ENCODE data around the gene TBC1D2. TPM values are rescaled to one million over a fixed set of nuclear protein-coding genes. Genes with fewer than 3 reads are reported as not detected.
A peak's percentile ranks its signal among the peaks of the same experiment; 100 is the strongest.

TBC1D2 gene
- total and polyA plus RNA-seq, 4 donors = 2.8 to 5.1 (median 3.7) TPM

- TF ChIP-seq NR2F2 (IDR thresholded peaks at IDR 0.05) (no peak), GABPA (IDR thresholded peaks at IDR 0.05 in 1 of 2, conservative IDR thresholded peaks at IDR 0.05 in 1 of 2) (no peak), HNF4G (IDR thresholded peaks at IDR 0.05) (no peak), YY1 (IDR thresholded peaks at IDR 0.05) (no peak), FOXA1 (IDR thresholded peaks at IDR 0.05) (no peak), MAX (IDR thresholded peaks at IDR 0.05) (no peak), TAF1 (conservative IDR thresholded peaks at IDR 0.05) (no peak), ZBTB33 (IDR thresholded peaks at IDR 0.05) (no peak), ATF3 (IDR thresholded peaks at IDR 0.05) (no peak), FOXA2 (IDR thresholded peaks at IDR 0.05) (no peak), JUND (IDR thresholded peaks at IDR 0.05) (peak in 1 of 2 donors; percentile 11), RXRA (IDR thresholded peaks at IDR 0.05) (peak in 1 of 2 donors; percentile 30), HNF4A (conservative IDR thresholded peaks at IDR 0.05) (peak; percentile 8 to 38), SP1 (IDR thresholded peaks at IDR 0.05) (no peak), RAD21 (IDR thresholded peaks at IDR 0.05) (peak; percentile 70 to 80), CTCF (IDR thresholded peaks at IDR 0.05; ENCODE audit: low read depth, low read length, missing input control) (peak; percentile 57)
- Histone ChIP-seq H3K4me1 (ENCODE audit: control insufficient read depth in 4 of 4, insufficient read depth in 4 of 4, low read length in 3 of 4) (peaks cover 0 to 26% (median 8%) of the 10 kb centered on the region in 4 donors), H3K27ac (ENCODE audit: low read depth in 1 of 2, low read length in 2 of 2) (peak overlapping the region; percentile 54 to 63), H3K4me3 (ENCODE audit: low read depth in 1 of 3, low read length in 3 of 3) (no peak overlapping the region), H3K9me3 (ENCODE audit: control insufficient read depth in 4 of 4, low read length in 3 of 4) (no peaks in the 10 kb centered on the region), H3K9ac (ENCODE audit: low read depth in 1 of 2, low read length in 2 of 2) (no peak overlapping the region), H3K27me3 (ENCODE audit: control insufficient read depth in 4 of 4, insufficient read depth in 4 of 4, low read length in 3 of 4) (no peaks in the 10 kb centered on the region), H3K36me3 (ENCODE audit: control insufficient read depth in 4 of 4, insufficient read depth in 3 of 4, low read depth in 1 of 4, low read length in 3 of 4) (peaks cover 0 to 3% (median 0%) of the 10 kb centered on the region in 4 donors)
- 68% methylated on average over 9 of the region's 9 CpGs for WGBS
- DNase-seq (ENCODE audit: low spot score) = no peak
Measured at GRCh38 chr9:98234245-98234825, 21.1 kb downstream of the TBC1D2 start.

GRCh38 chr9:98232926-98233325 is 22.5 kb downstream of the TBC1D2 start:
- H3K36me3 ChIP-seq (ENCODE audit: control insufficient read depth in 4 of 4, insufficient read depth in 3 of 4, low read depth in 1 of 4, low read length in 3 of 4) = peaks cover 0 to 3% (median 0%) of the 10 kb centered on the region in 4 donors

More at GRCh38 chr9:98232926-98233325, 22.5 kb downstream of the TBC1D2 start:
- Histone ChIP-seq H3K4me1 (ENCODE audit: control insufficient read depth in 4 of 4, insufficient read depth in 4 of 4, low read length in 3 of 4) (peaks cover 0 to 36% (median 14%) of the 10 kb centered on the region in 4 donors), H3K9me3 (ENCODE audit: control insufficient read depth in 4 of 4, low read length in 3 of 4) (no peaks in the 10 kb centered on the region), H3K27ac (ENCODE audit: low read depth in 1 of 2, low read length in 2 of 2) (no peak overlapping the region), H3K9ac (ENCODE audit: low read depth in 1 of 2, low read length in 2 of 2) (no peak overlapping the region), H3K4me3 (ENCODE audit: low read depth in 1 of 3, low read length in 3 of 3) (no peak overlapping the region), H3K27me3 (ENCODE audit: control insufficient read depth in 4 of 4, insufficient read depth in 4 of 4, low read length in 3 of 4) (no peaks in the 10 kb centered on the region)
- DNase-seq (ENCODE audit: low spot score) = no peak
- TF ChIP-seq RXRA (IDR thresholded peaks at IDR 0.05) (no peak), RAD21 (IDR thresholded peaks at IDR 0.05) (no peak), ATF3 (IDR thresholded peaks at IDR 0.05) (no peak), MAX (IDR thresholded peaks at IDR 0.05) (no peak), YY1 (IDR thresholded peaks at IDR 0.05) (no peak), FOXA1 (IDR thresholded peaks at IDR 0.05) (no peak), HNF4G (IDR thresholded peaks at IDR 0.05) (no peak)
- 96% methylated on average over 5 of the region's 5 CpGs for WGBS

Measured in liver (tissue), 9 donors.